Loucy (cell line): ENCODE results near the gene DRD1.

Experiments
- H2AFZ ChIP-seq: fragments of 200-600 bp; sonication (generic); 2 replicates; pipeline ENCODE4 v1.6.0; 2016; ENCODE audit warnings: antibody characterized with exemption, mild to moderate bottlenecking, low read length, moderate library complexity
- H3F3A ChIP-seq: fragments of 200-600 bp; 2 replicates; pipeline ENCODE4 v1.6.0; 2016; ENCODE audit warnings: antibody characterized with exemption, low read depth, mild to moderate bottlenecking
- H3K27me3 ChIP-seq: fragments of 200-600 bp; sonication (generic); 2 replicates; pipeline ENCODE4 v1.6.1; 2014; ENCODE audit warnings: low read length, mild to moderate bottlenecking; ENCODE audit not compliant: insufficient read depth, poor library complexity, severe bottlenecking
- H3K36me3 ChIP-seq: fragments of 200-600 bp; sonication (generic); 2 replicates; pipeline ENCODE4 v1.6.1; 2016; ENCODE audit warnings: low read length; ENCODE audit not compliant: insufficient read depth
- H3K4me1 ChIP-seq: fragments of 200-600 bp; sonication (generic); 2 replicates; pipeline ENCODE4 v1.5.1; 2014; ENCODE audit warnings: low read length, mild to moderate bottlenecking; ENCODE audit not compliant: insufficient read depth, poor library complexity, severe bottlenecking
- H3K4me2 ChIP-seq: fragments of 200-600 bp; sonication (generic); 2 replicates; pipeline ENCODE4 v1.6.0; 2014; ENCODE audit warnings: antibody characterized with exemption, low read length, low read depth, mild to moderate bottlenecking; ENCODE audit not compliant: poor library complexity, severe bottlenecking
- H3K4me3 ChIP-seq: fragments of 200-600 bp; sonication (generic); 2 replicates; pipeline ENCODE4 v1.5.1; 2014; ENCODE audit warnings: low read length, mild to moderate bottlenecking, mixed read lengths; ENCODE audit not compliant: poor library complexity, severe bottlenecking
- H3K79me2 ChIP-seq: fragments of 200-600 bp; sonication (generic); 2 replicates; pipeline ENCODE4 v1.6.1; 2014; ENCODE audit warnings: low read length; ENCODE audit not compliant: insufficient read depth
- H3K9ac ChIP-seq: fragments of 200-600 bp; sonication (generic); 2 replicates; pipeline ENCODE4 v1.6.0; 2014; ENCODE audit warnings: mild to moderate bottlenecking, low read depth, low read length, moderate library complexity; ENCODE audit not compliant: poor library complexity, severe bottlenecking
- H3K9me2 ChIP-seq: fragments of 200-600 bp; sonication (generic); replicated peaks from 2 replicates; pipeline ENCODE4 v1.6.1; 2016; ENCODE audit warnings: low read depth, low read length, mixed read lengths
- H3K9me3 ChIP-seq: fragments of 200-600 bp; sonication (generic); 2 replicates; pipeline ENCODE4 v1.6.1; 2014; ENCODE audit warnings: mild to moderate bottlenecking, antibody characterized with exemption, low read length, low read depth; ENCODE audit not compliant: insufficient read depth
- H4K20me1 ChIP-seq: fragments of 200-600 bp; sonication (generic); 2 replicates; pipeline ENCODE4 v1.6.0; 2014; ENCODE audit warnings: antibody characterized with exemption, low read length, mild to moderate bottlenecking; ENCODE audit not compliant: insufficient read depth, poor library complexity, severe bottlenecking
- EZH2phosphoT487 ChIP-seq: fragments of 200-600 bp; IDR thresholded peaks from 2 replicates; pipeline ENCODE4 v1.6.1; 2018; ENCODE audit warnings: antibody characterized with exemption, mild to moderate bottlenecking, moderate library complexity, borderline replicate concordance
- TF ChIP-seq, protein P1 (sequence below): fragments of 200-600 bp; sonication (generic); conservative IDR thresholded peaks from 2 replicates; pipeline ENCODE4 v1.5.1; 2014; ENCODE audit warnings: mild to moderate bottlenecking, antibody characterized with exemption, low read length

The DRD1 gene

DNA sequence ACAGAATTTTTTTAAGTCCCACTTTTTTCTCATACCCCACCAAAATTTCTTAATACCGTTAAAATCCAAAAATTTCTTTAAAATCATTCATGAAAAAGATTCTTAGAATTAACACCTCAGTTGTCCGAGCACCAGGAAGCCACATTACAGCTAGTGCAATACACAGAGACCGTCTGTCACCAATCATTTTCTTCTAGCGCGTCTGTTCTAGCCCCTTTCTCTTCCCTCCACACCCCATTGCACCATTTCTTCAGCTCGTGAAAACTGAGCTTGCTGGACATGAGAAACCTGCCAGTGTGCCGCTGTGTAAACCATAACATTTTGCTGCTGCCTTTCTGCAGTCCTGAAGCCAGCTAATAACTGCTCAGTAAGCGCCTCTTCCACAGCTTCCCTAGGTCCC is 39.4 kb upstream of the DRD1 start:
- TF ChIP-seq, protein P1, sequence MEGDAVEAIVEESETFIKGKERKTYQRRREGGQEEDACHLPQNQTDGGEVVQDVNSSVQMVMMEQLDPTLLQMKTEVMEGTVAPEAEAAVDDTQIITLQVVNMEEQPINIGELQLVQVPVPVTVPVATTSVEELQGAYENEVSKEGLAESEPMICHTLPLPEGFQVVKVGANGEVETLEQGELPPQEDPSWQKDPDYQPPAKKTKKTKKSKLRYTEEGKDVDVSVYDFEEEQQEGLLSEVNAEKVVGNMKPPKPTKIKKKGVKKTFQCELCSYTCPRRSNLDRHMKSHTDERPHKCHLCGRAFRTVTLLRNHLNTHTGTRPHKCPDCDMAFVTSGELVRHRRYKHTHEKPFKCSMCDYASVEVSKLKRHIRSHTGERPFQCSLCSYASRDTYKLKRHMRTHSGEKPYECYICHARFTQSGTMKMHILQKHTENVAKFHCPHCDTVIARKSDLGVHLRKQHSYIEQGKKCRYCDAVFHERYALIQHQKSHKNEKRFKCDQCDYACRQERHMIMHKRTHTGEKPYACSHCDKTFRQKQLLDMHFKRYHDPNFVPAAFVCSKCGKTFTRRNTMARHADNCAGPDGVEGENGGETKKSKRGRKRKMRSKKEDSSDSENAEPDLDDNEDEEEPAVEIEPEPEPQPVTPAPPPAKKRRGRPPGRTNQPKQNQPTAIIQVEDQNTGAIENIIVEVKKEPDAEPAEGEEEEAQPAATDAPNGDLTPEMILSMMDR, result no peak
- no peak for TF ChIP-seq EZH2phosphoT487
- Histone ChIP-seq H3K4me1 (peaks cover 18% of the 10 kb centered on the region), H3F3A (no peaks in the 10 kb centered on the region), H3K9ac (no peak overlapping the region), H3K27me3 (no peaks in the 10 kb centered on the region), H3K4me2 (peak overlapping the region; percentile 96), H3K9me2 (no peaks in the 10 kb centered on the region), H3K4me3 (no peak overlapping the region), H2AFZ (no peak overlapping the region), H3K79me2 (peaks cover 98% of the 10 kb centered on the region), H3K9me3 (no peaks in the 10 kb centered on the region), H3K36me3 (peaks cover 4% of the 10 kb centered on the region; the same call in 1 of the 2 replicates), H4K20me1 (peaks cover 70% of the 10 kb centered on the region)

DNA sequence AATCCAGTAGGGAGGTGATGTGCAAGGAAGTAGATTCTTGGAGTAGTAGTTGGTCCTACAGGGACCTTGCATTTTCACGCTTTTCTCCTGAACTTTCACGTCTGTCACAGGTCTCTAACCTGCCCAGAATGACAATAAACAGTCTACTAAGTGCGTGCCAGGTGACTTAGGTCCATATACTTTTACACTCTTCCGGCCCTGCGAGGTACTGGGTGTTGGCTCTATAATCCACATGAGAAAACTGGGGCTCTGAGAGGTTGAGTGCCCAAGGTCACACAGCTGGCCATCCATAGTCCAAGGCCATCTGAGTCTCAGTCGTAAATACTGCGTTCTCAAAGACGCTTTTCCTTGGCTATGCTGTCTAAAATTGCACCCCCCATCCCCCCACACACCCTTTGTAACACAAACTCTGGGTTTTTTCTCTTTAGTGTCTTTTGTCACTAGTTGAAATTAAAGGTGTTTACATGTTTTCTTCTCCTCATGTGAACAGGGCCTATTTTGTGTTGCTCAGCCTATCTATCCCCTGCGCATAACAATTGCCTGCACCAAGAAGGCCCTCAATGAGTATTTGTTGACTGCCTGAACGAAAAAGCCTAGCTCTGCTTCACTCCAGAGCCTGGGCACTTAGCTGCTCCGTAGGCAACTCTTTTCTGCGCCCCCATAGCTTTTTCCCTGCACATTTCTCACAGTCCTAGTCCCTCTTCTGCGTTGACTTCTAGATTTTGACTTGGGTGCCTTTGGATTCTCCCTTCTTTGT is 35.3 kb upstream of the DRD1 start:
- H3K36me3 ChIP-seq, result no peaks in the 10 kb centered on the region
- peaks cover 18% of the 10 kb centered on the region for H3K4me1 ChIP-seq
- no peaks in the 10 kb centered on the region for H3K27me3 ChIP-seq
- H3K9me3 ChIP-seq, result no peaks in the 10 kb centered on the region
- H3K4me2 ChIP-seq, result peak overlapping the region; percentile 96
- no peaks in the 10 kb centered on the region for H3K9me2 ChIP-seq
- no peak for TF ChIP-seq EZH2phosphoT487
- TF ChIP-seq, protein P1, result no peak
- peaks cover 58% of the 10 kb centered on the region for H3K79me2 ChIP-seq
- H2AFZ ChIP-seq, result no peak overlapping the region
- H3K4me3 ChIP-seq, result peak overlapping the region; percentile 90
- peak overlapping the region; percentile 88 for H3K9ac ChIP-seq
- no peaks in the 10 kb centered on the region for H3F3A ChIP-seq
- H4K20me1 ChIP-seq, result peaks cover 44% of the 10 kb centered on the region

DNA sequence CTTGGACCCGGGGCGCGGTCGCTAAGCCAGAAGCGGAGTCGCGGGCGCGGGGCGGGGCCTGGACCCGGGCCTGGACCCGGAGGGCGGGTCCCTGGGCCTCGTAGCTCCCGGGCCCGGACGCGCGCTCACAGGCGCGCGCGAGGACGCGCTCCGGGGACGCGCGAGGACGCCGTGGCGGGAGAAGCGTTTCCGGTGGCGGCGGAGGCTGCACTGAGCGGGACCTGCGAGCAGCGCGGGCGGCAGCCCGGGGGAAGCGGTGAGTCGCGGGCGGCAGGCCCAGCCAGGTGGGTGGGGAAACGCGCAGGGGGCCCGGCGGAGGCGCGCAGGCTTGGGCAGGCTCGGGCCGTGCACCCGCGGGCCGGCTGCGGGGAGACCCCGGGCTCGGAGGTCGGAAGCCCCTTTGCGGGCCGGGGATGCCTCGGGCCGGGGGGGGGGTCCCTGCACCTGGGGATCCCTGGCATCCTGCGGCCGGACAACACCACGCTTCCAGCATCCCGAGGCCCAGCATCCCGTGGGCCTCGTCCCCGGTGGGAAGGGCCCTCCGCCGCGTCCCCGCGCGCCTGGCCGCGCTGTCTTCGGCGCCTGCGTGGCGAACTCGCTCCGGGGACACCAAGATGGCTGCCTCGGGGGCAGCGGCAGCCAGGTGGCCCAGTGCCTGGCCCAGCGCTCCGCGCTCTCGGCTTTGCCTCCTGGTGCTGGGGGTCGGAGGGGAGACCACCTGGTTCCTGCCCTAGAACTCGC is 34.6 kb upstream of the DRD1 start, which contains the start of gene SFXN1:
SFXN1 (plus strand) TSS at position 177 of the 741 bp plus-strand sequence. CDS start 13,544 bp downstream, outside the sequence.
- peak within 1 kb of the TSS; percentile 88 for H3K9ac ChIP-seq
- no peaks in the 10 kb centered on the region for H3K9me2 ChIP-seq
- peaks cover 18% of the 10 kb centered on the region for H3K4me1 ChIP-seq
- H3F3A ChIP-seq, result no peaks in the 10 kb centered on the region
- H3K4me3 ChIP-seq, result peak within 1 kb of the TSS; percentile 90
- peak within 1 kb of the TSS; percentile 84 for H2AFZ ChIP-seq
- TF ChIP-seq EZH2phosphoT487, result no peak
- TF ChIP-seq, protein P1, result no peak
- H4K20me1 ChIP-seq, result peaks cover 37% of the 10 kb centered on the region
- H3K4me2 ChIP-seq, result peak within 1 kb of the TSS; percentile 96
- no peaks in the 10 kb centered on the region for H3K36me3 ChIP-seq
- peaks cover 51% of the 10 kb centered on the region for H3K79me2 ChIP-seq
- H3K9me3 ChIP-seq, result no peaks in the 10 kb centered on the region
- no peaks in the 10 kb centered on the region for H3K27me3 ChIP-seq
